B cell (primary cell): ENCODE measurements around the gene RAD51B. TPM values are rescaled to one million over a fixed set of nuclear protein-coding genes. Genes with fewer than 3 reads are reported as not detected.

ENCODE experiments used
- ATAC-seq: fragments of 200-7000 bp; cut with Tn5 transposase; one replicate; pipeline ENCODE4 v1.10.0; 2021; ENCODE audit warnings: low read depth, mild to moderate bottlenecking, moderate number of reproducible peaks, moderate library complexity
- CTCF ChIA-PET: fragments of 350-600 bp; sonication (Branson Sonifier 250); formaldehyde crosslinking; loops from one replicate; lab custom pipeline; 2021; ENCODE audit warnings: antibody characterized with exemption, inconsistent platforms; lab: Charles Lee
- POLR2A ChIA-PET: fragments of 350-600 bp; sonication (Branson Sonifier 250); formaldehyde crosslinking; loops from one replicate; lab custom pipeline; 2021; ENCODE audit warnings: antibody characterized with exemption; lab: Charles Lee
- DNase-seq: peaks from one replicate; pipeline ENCODE4 v3.0.0; 2013
- H2AFZ ChIP-seq: 2 replicates; pipeline ENCODE4 v1.6.1; 2012; ENCODE audit warnings: mild to moderate bottlenecking, low read depth, low read length; ENCODE audit not compliant: insufficient read depth, poor library complexity, severe bottlenecking
- H3K27ac ChIP-seq, 2 donors: 1 replicate in 1 of 2; 2 replicates in 1 of 2; pipeline ENCODE4 v1.5.1; 2012 to 2013; ENCODE audit warnings: low read length in 2 of 2, mild to moderate bottlenecking in 2 of 2, moderate library complexity in 1 of 2
- H3K27me3 ChIP-seq, 4 experiments: fragments of 200-600 bp in 1 of 4; sonication (generic) in 1 of 4; replicated peaks in 1 of 4; 1 replicate in 2 of 4; 2 replicates in 2 of 4; pipeline versions ENCODE4 v1.6.1 to v1.7.0; 2013 to 2016; ENCODE audit warnings: low read length in 3 of 4, mild to moderate bottlenecking in 2 of 4, mixed read lengths in 1 of 4, moderate library complexity in 1 of 4; ENCODE audit not compliant: insufficient read depth in 4 of 4, control insufficient read depth in 3 of 4; ENCODE audit errors: control extremely low read depth in 1 of 4
- H3K36me3 ChIP-seq, 2 experiments: replicated peaks in 1 of 2; 1 replicate in 1 of 2; 2 replicates in 1 of 2; pipeline versions ENCODE4 v1.6.1 to v1.7.1; 2013; ENCODE audit warnings: low read length in 1 of 2; ENCODE audit not compliant: insufficient read depth in 2 of 2, control insufficient read depth in 1 of 2; ENCODE audit errors: control extremely low read depth in 1 of 2, extremely low read depth in 1 of 2
- H3K4me1 ChIP-seq, 2 donors: fragments of 200-600 bp in 1 of 2; sonication (generic) in 1 of 2; 1 replicate in 1 of 2; 2 replicates in 1 of 2; pipeline versions ENCODE4 v1.5.1 to v1.6.1; 2013 to 2017; ENCODE audit warnings: low read length in 2 of 2; ENCODE audit not compliant: control insufficient read depth in 2 of 2, insufficient read depth in 2 of 2
- H3K4me2 ChIP-seq: replicated peaks from 2 replicates; pipeline ENCODE3; 2012; ENCODE audit warnings: mild to moderate bottlenecking, low read depth, low read length; ENCODE audit not compliant: poor library complexity, severe bottlenecking
- H3K4me3 ChIP-seq, 5 experiments: fragments of 200-600 bp in 1 of 5; sonication (generic) in 1 of 5; 1 replicate in 3 of 5; 2 replicates in 2 of 5; pipeline versions ENCODE4 v1.5.1 to v1.7.0; 2011 to 2016; ENCODE audit warnings: low read length in 4 of 5, mild to moderate bottlenecking in 4 of 5, low read depth in 2 of 5, control low read depth in 1 of 5, moderate library complexity in 1 of 5; ENCODE audit not compliant: insufficient read depth in 1 of 5; ENCODE audit errors: control extremely low read depth in 1 of 5, extremely low read depth in 1 of 5
- H3K79me2 ChIP-seq: fragments of 200-600 bp; sonication (generic); one replicate; pipeline ENCODE4 v1.6.0; 2016; ENCODE audit warnings: low read length; ENCODE audit not compliant: control insufficient read depth, insufficient read depth
- H3K9ac ChIP-seq: fragments of 200-600 bp; sonication (generic); 2 replicates; pipeline ENCODE4 v1.6.1; 2017; ENCODE audit warnings: mild to moderate bottlenecking, low read length, moderate library complexity
- H3K9me3 ChIP-seq, 3 donors: one replicate each; pipeline versions ENCODE4 v1.6.1 to v1.7.1; 2013; ENCODE audit warnings: low read length in 2 of 3; ENCODE audit not compliant: control insufficient read depth in 2 of 3, insufficient read depth in 1 of 3; ENCODE audit errors: control extremely low read depth in 1 of 3
- H4K20me1 ChIP-seq: 2 replicates; pipeline ENCODE4 v1.6.0; 2012; ENCODE audit warnings: mild to moderate bottlenecking, low read length; ENCODE audit not compliant: insufficient read depth, control insufficient read depth, poor library complexity, severe bottlenecking
- H3K27ac Mint-ChIP-seq: one replicate; pipeline ENCODE4 v1.8.0; 2021; ENCODE audit warnings: mixed read lengths
- H3K27me3 Mint-ChIP-seq: one replicate; pipeline ENCODE4 v1.8.0; 2021; ENCODE audit warnings: mixed read lengths
- H3K4me1 Mint-ChIP-seq: one replicate; pipeline ENCODE4 v1.8.0; 2021; ENCODE audit warnings: mixed read lengths
- H3K4me3 Mint-ChIP-seq: one replicate; pipeline ENCODE4 v1.8.0; 2021; ENCODE audit warnings: mixed read lengths
- H3K9me3 Mint-ChIP-seq: one replicate; pipeline ENCODE4 v1.8.0; 2022; ENCODE audit warnings: mixed read lengths; ENCODE audit not compliant: insufficient read depth
- CTCF ChIP-seq: fragments of 200-600 bp; IDR thresholded peaks from one replicate; pipeline ENCODE4 v1.8.0; 2022; ENCODE audit warnings: antibody characterized with exemption, mild to moderate bottlenecking
- EZH2 ChIP-seq: IDR thresholded peaks from 2 replicates; pipeline ENCODE4 v1.6.1; 2012; ENCODE audit warnings: borderline replicate concordance, low read depth, mild to moderate bottlenecking, moderate library complexity, low read length; ENCODE audit not compliant: insufficient read depth, poor library complexity, severe bottlenecking
- WGBS: methylation state at CpG from one replicate; pipeline ENCODE4 v1.1.5; 2013; ENCODE audit warnings: missing lambda C conversion rate; ENCODE audit not compliant: insufficient coverage; 5-methylcytosine and 5-hydroxymethylcytosine counted together
- intact Hi-C: fragments of 100-400 bp; cut with micrococcal nuclease; formaldehyde crosslinking; loops from one replicate; pipeline ENCODE4 v1.10.0; 2022
- polyA plus RNA-seq: library from polyadenylated mRNA; depleted of rRNA; stranded (reverse); fragments of >200 nt; gene quantifications from 2 replicates; pipeline ENCODE4 v1.2.3, GENCODE V29; 2012
- total RNA-seq, 2 donors: library from RNA; stranded (reverse); fragments of 120-200 nt in 1 of 2; gene quantifications; 1 replicate in 1 of 2; 2 replicates in 1 of 2; pipeline versions ENCODE4 v1.2.3 to v1.2.4, GENCODE V29; 2013 to 2022

The RAD51B gene
- total and polyA plus RNA-seq, 2 donors (not counting 1 experiment from before 2014, with no cell fraction given): 6.5 to 60.6 TPM

GRCh38 chr14:68573126-68573525, 753.5 kb downstream of the RAD51B start:
- ChIA-PET POLR2A (no interaction called here), CTCF (interaction anchor here (0.5 kb wide), 1 partner anchor 164 kb away, joined by 3 read pairs; no protein-coding TSS in a partner anchor)
- Histone ChIP-seq H3K9me3 (no peaks in the 10 kb centered on the region), H2AFZ (no peak overlapping the region), H3K36me3 (no peaks in the 10 kb centered on the region), H3K9ac (no peak overlapping the region), H4K20me1 (no peaks in the 10 kb centered on the region), H3K4me1 (no peaks in the 10 kb centered on the region), H3K4me3 (no peak overlapping the region), H3K79me2 (no peaks in the 10 kb centered on the region), H3K4me2 (no peak overlapping the region), H3K27ac (no peak overlapping the region), H3K27me3 (no peaks in the 10 kb centered on the region)
- WGBS: 96% methylated on average over 6 of the region's 6 CpGs
- intact Hi-C loops: no loop called here
- ATAC-seq (no peak), DNase-seq (no peak)
- Mint-ChIP-seq H3K4me3 (no peak overlapping the region), H3K27me3 (no peaks in the 10 kb centered on the region), H3K9me3 (peaks cover 2% of the 10 kb centered on the region), H3K27ac (no peak overlapping the region), H3K4me1 (no peaks in the 10 kb centered on the region)
- no peak for TF ChIP-seq CTCF
- TF ChIP-seq EZH2: no peak

- CTCF ChIA-PET: no interaction called here
- Mint-ChIP-seq H3K9me3 (peaks cover 2% of the 10 kb centered on the region), H3K4me3 (no peak overlapping the region), H3K27me3 (no peaks in the 10 kb centered on the region), H3K27ac (no peak overlapping the region), H3K4me1 (no peaks in the 10 kb centered on the region)
- H3K9me3 ChIP-seq: no peaks in the 10 kb centered on the region
- H3K4me3 ChIP-seq: no peak overlapping the region
- no peak for DNase-seq
- H3K36me3 ChIP-seq: no peaks in the 10 kb centered on the region
- H3K27me3 ChIP-seq: no peaks in the 10 kb centered on the region
- no peaks in the 10 kb centered on the region for H4K20me1 ChIP-seq
- H2AFZ ChIP-seq: no peak overlapping the region
- ATAC-seq: no peak
- POLR2A ChIA-PET: no interaction called here
- intact Hi-C loops: no loop called here
- TF ChIP-seq CTCF (no peak), EZH2 (no peak)
- H3K4me2 ChIP-seq: no peak overlapping the region
- H3K9ac ChIP-seq: no peak overlapping the region
- H3K79me2 ChIP-seq: no peaks in the 10 kb centered on the region
- no peak overlapping the region for H3K27ac ChIP-seq
- no peaks in the 10 kb centered on the region for H3K4me1 ChIP-seq
- WGBS: no CpG with 5 or more reads among the region's 2 CpGs
Measured at GRCh38 chr14:68573722-68574121, 754.1 kb downstream of the RAD51B start.
